HG02642 (cell line): ENCODE data around the gene OR5L2.
"Not testable (repeated sequence)": the region's sequence is repeated elsewhere in the genome, so short reads cannot be mapped to it uniquely, and the experiment has no call there.

Experiments
- ATAC-seq: cut with Tn5 transposase; IDR thresholded peaks from one replicate; pipeline ENCODE4 v1.9.1; 2021; ENCODE audit warnings: mild to moderate bottlenecking; ENCODE audit not compliant: unreplicated experiment, poor library complexity

Gene OR5L2

GRCh38 chr11:55826919-55827318 is at the start of gene OR5L2:
TSS of gene OR5L2 (plus strand) at chr11:55827219. CDS start at chr11:55827219, 0 bp downstream.
- ATAC-seq = no peak

GRCh38 chr11:55791606-55792005 is 35.4 kb upstream of the OR5L2 start:
- no peak for ATAC-seq

GRCh38 chr11:55793321-55793720 is 33.7 kb upstream of the OR5L2 start:
- ATAC-seq = no peak

GRCh38 chr11:55795256-55795655 is 31.8 kb upstream of the OR5L2 start, which contains the start of gene OR5D14:
TSS of gene OR5D14 (plus strand) at chr11:55795556. CDS start at chr11:55795556, 0 bp downstream.
- ATAC-seq = no peak

GRCh38 chr11:55806248-55806647 is 20.8 kb upstream of the OR5L2 start:
- ATAC-seq = no peak

- no peak for ATAC-seq
Measured at GRCh38 chr11:55811067-55811466, 16.0 kb upstream of the OR5L2 start, which contains the start of gene OR5L1. TSS of gene OR5L1 (plus strand) at chr11:55811367. CDS start at chr11:55811467, 100 bp downstream.

DNA sequence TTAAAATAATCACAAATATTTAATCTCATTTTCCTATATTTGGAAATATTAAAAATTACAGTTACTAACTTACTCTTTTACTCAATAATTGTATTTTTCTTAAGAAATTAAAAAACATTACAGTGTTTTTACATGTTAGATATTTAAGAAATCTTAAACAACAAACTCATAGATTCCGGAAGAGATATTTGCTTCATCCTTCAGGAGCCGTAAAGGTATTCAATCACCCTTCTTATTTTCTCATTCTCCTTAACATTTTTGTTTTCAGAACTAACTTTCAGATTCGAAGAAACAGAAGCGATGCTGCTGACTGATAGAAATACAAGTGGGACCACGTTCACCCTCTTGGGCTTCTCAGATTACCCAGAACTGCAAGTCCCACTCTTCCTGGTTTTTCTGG is 7.7 kb upstream of the OR5L2 start, which contains the start of gene OR5D18:
TSS of gene OR5D18 (plus strand) at position 301 of the 400 bp plus-strand sequence. CDS start at position 301, 0 bp downstream.
- no peak for ATAC-seq

DNA sequence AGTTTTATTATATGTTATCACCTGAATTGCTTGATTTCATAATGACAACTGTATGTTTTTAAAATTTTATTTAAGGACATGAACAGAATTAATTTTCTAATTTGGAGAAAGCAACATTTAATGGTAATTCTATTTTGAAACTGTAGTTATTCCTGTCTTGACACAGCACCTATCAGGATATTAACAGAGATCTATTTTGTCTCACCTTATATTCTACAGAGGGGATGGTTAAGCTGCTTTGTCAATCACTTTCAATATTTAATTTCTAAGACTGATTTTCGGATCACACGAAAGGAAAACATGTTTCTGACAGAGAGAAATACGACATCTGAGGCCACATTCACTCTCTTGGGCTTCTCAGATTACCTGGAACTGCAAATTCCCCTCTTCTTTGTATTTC is 11.4 kb downstream of the OR5L2 start, which contains the start of gene OR5D16:
TSS of gene OR5D16 (plus strand) at position 301 of the 400 bp plus-strand sequence. CDS start at position 301, 0 bp downstream.
- ATAC-seq = no peak

GRCh38 chr11:55847453-55847852 is 20.4 kb downstream of the OR5L2 start:
- no peak for ATAC-seq

DNA sequence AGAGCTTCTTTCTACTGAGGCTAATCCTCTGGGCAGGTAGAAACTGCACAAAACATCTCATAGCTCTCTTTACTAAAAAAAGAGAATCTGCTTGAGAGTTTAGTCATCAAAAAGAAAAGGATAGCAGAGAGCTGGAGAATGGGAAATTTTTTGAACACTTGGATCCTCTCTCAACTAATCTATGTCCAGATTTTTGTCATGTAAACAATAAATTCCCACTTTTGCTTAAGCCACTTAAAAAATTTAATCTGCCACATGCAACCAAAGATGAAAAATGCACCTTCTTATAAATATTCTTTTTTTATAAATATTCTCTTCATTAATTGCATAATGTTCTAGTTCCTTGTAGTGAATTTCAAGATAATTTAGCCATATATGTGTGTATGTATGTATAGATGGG is 22.0 kb downstream of the OR5L2 start:
- no peak for ATAC-seq

- ATAC-seq = no peak
Measured at GRCh38 chr11:55852141-55852540, 25.1 kb downstream of the OR5L2 start.

GRCh38 chr11:55854704-55855103 is 27.7 kb downstream of the OR5L2 start:
- ATAC-seq = no peak

GRCh38 chr11:55867354-55867753 is 40.3 kb downstream of the OR5L2 start:
- ATAC-seq = not testable (repeated sequence)

- not testable (repeated sequence) for ATAC-seq
Measured at GRCh38 chr11:55872731-55873130, 45.7 kb downstream of the OR5L2 start.

DNA sequence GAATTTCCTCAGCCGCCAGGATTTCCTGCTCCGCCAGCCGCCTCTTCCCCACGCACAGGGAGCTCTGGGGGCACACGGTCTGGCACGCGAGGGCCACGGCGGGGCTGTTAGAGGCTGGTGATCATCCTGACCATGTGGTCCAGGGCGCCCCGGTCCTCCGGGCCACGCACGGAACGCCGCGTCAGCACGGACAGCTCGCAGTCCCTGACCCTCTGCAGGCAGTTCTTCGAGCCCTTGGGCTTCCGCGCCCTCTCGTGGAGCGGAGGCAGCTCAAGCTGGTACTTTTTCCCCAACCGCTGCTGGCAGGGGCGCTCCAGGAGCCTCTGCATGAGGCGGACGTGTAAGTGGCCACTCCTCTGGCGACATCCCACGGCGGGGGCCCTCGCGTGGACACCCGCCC is 46.1 kb downstream of the OR5L2 start:
- not testable (repeated sequence) for ATAC-seq
